Activated T-cell treated with anti-CD3 and anti-CD28 coated beads, Interleukin-2, amount 50 U/mL, for 24 hours (primary cell): ENCODE measurements around the gene SAMSN1.

Experiments used
- DNase-seq: peaks from one replicate; pipeline ENCODE4 v3.0.0-alpha.2; 2020
- H3K27ac Mint-ChIP-seq: 2 replicates; pipeline ENCODE4 v1.8.0; 2020; ENCODE audit warnings: mild to moderate bottlenecking, mixed read lengths
- H3K27me3 Mint-ChIP-seq: 2 replicates; pipeline ENCODE4 v1.8.0; 2020; ENCODE audit warnings: mixed read lengths
- H3K36me3 Mint-ChIP-seq: 2 replicates; pipeline ENCODE4 v1.8.0; 2020; ENCODE audit warnings: low read depth, mixed read lengths
- H3K4me1 Mint-ChIP-seq: 2 replicates; pipeline ENCODE4 v1.8.0; 2020; ENCODE audit warnings: low read depth, mixed read lengths
- H3K4me3 Mint-ChIP-seq: 2 replicates; pipeline ENCODE4 v1.8.0; 2020; ENCODE audit warnings: mild to moderate bottlenecking, moderate library complexity, mixed read lengths
- H3K9me3 Mint-ChIP-seq: 2 replicates; pipeline ENCODE4 v1.8.0; 2020; ENCODE audit warnings: mixed read lengths

The SAMSN1 gene

DNA sequence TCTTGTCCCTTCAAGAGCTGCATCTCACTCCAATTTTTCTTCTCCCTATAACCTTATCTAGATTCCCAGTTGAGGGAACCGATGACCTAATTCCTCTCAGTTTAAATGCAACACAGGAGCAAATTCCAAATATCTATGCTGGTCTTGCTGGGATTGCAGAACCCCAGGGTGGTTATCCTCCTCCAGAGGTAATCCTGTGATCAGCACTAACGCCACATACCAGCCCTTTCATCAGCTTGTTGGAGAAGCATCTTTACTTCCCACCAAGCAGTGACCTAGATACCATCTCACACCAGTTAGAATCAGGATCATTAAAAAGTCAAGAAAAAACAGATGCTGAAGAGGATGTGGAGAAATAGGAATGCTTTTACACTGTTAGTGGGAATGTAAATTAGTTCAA is 52.4 kb downstream of the SAMSN1 start:
- Mint-ChIP-seq H3K27me3 (no peaks in the 10 kb centered on the region), H3K36me3 (peaks cover 89% of the 10 kb centered on the region), H3K4me3 (no peak overlapping the region), H3K27ac (no peak overlapping the region), H3K4me1 (peaks cover 34% of the 10 kb centered on the region), H3K9me3 (peaks cover 7% of the 10 kb centered on the region)
- DNase-seq = no peak

DNA sequence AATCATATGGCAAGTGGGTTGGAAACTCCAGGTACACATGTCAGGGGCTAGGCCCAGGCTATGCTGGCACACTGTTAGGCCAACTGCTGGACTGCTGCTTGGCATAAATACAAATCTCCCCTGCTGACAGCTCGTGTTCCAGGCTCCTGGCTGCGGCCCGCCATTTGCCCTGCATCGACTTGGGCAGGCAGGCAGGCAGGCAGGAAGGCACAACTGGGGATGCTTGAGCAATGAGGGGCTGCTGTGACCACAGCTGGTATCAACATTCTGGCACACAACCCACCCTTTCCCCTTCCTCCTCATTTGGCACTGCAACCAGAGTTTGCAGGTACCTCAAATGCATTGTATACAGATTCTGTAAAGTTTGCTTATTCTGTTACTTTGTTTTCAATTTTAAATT is 53.2 kb downstream of the SAMSN1 start:
- no peak for DNase-seq
- H3K4me3 Mint-ChIP-seq = no peak overlapping the region
- peaks cover 86% of the 10 kb centered on the region for H3K36me3 Mint-ChIP-seq
- no peak overlapping the region for H3K27ac Mint-ChIP-seq
- peaks cover 7% of the 10 kb centered on the region for H3K9me3 Mint-ChIP-seq
- no peaks in the 10 kb centered on the region for H3K27me3 Mint-ChIP-seq
- peaks cover 42% of the 10 kb centered on the region for H3K4me1 Mint-ChIP-seq

DNA sequence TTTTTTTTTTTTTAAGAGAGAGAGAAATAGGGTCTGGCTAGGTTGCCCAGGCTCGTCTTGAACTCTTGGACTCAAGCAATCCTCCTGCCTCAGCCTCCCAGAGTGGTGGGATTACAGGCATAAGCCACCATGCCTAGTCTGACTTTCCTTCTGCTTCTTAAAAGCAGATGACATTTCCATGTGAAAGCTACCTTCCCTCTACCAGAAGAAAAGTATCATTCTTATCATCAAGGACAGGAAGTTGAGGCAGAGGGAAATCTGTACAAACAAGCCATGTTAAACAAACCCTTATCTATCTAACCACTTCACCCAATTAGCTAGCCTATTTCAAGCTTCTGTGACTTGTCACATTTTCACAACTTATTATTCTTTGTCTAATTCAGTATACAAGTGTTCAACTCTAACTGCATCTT is 54.8 kb downstream of the SAMSN1 start:
- Mint-ChIP-seq H3K36me3 (peaks cover 79% of the 10 kb centered on the region), H3K27ac (no peak overlapping the region), H3K27me3 (no peaks in the 10 kb centered on the region), H3K4me1 (peaks cover 55% of the 10 kb centered on the region), H3K9me3 (peaks cover 7% of the 10 kb centered on the region), H3K4me3 (no peak overlapping the region)
- DNase-seq = no peak

DNA sequence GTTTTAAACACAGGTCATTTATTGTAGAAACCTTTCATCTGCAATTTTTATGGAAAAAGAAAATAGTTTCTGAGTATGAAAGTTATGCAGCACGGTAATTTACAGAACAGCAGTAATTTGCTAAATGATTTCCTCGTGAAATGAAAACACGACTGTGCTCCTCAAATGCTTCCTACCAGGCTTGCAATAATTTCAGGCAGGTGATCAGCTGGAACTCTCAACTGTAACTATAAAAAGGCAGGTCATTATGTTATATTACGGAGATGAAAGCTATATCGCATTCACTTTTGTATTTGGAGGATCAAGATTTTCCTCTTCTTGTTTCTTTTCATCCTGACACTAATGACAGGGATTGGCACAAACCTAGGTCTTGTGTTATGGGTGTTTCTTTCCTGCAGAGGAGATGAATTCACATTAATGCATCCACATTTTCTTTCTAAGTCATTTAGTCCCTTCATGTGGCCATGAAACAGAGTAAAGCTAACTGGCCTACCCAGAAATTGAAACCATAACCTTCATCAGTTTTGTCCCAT is 57.4 kb downstream of the SAMSN1 start:
- H3K4me1 Mint-ChIP-seq = peaks cover 70% of the 10 kb centered on the region
- H3K36me3 Mint-ChIP-seq = peaks cover 77% of the 10 kb centered on the region
- no peaks in the 10 kb centered on the region for H3K27me3 Mint-ChIP-seq
- H3K4me3 Mint-ChIP-seq = no peak overlapping the region
- peaks cover 5% of the 10 kb centered on the region for H3K9me3 Mint-ChIP-seq
- peak overlapping the region; percentile 95 for H3K27ac Mint-ChIP-seq
- DNase-seq = no peak

DNA sequence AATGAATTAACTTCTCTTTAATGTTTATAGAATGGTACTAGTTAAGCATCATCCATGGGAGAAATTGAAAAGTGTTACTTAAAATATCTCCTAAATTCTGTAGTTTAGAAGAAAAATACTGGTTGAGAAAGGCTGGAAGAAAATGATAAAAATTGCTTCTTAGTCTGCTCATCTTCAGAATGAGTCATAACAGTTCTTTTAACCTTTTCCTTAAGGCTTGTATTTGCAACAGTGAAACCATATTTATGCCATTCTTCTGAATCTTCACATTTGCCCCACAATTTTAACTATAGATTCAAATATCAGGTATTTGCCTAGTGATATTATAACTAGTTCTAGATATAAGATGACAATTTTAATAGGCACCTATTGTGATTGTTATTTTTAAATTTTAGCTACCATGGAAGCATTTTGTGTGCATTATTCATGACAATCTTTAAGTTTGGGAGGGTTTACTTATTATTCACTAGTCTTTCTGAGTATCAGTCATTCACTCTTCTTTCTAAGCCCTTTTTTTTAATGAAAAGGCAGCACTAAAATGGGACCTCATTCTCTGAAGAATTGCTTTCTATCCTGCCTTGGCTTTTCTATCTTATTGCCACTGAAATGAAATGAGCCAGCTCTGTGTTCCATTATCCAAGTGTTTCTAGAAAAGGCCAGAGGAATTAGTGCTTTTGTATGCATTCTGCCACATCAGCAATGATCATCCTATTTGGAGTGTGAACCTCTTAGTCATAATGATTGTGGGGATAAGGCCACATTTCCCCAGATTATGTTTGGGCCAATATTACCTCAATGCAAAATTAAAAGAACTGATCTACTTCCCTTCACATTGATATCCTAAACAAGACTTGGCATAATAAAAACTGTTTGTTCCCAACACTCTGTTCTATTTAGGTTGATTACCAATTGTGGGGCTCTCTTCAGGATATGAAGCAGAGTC is 58.4 kb downstream of the SAMSN1 start:
- peaks cover 11% of the 10 kb centered on the region for H3K9me3 Mint-ChIP-seq
- DNase-seq = no peak
- H3K27ac Mint-ChIP-seq = peak overlapping the region; percentile 95
- H3K4me3 Mint-ChIP-seq = peak overlapping the region; percentile 27
- peaks cover 74% of the 10 kb centered on the region for H3K4me1 Mint-ChIP-seq
- no peaks in the 10 kb centered on the region for H3K27me3 Mint-ChIP-seq
- peaks cover 76% of the 10 kb centered on the region for H3K36me3 Mint-ChIP-seq

GRCh38 chr21:14486869-14487268 is 59.2 kb downstream of the SAMSN1 start:
- Mint-ChIP-seq H3K4me3 (no peak overlapping the region), H3K36me3 (peaks cover 70% of the 10 kb centered on the region), H3K27me3 (no peaks in the 10 kb centered on the region), H3K27ac (peak overlapping the region; percentile 73), H3K9me3 (peaks cover 11% of the 10 kb centered on the region), H3K4me1 (peaks cover 81% of the 10 kb centered on the region)
- DNase-seq = no peak

- Mint-ChIP-seq H3K4me3 (no peak overlapping the region), H3K27me3 (no peaks in the 10 kb centered on the region), H3K36me3 (peaks cover 50% of the 10 kb centered on the region), H3K4me1 (peaks cover 87% of the 10 kb centered on the region), H3K9me3 (peaks cover 11% of the 10 kb centered on the region), H3K27ac (peak overlapping the region; percentile 58)
- DNase-seq = no peak
Measured at GRCh38 chr21:14484188-14485009, 61.7 kb downstream of the SAMSN1 start.

DNA sequence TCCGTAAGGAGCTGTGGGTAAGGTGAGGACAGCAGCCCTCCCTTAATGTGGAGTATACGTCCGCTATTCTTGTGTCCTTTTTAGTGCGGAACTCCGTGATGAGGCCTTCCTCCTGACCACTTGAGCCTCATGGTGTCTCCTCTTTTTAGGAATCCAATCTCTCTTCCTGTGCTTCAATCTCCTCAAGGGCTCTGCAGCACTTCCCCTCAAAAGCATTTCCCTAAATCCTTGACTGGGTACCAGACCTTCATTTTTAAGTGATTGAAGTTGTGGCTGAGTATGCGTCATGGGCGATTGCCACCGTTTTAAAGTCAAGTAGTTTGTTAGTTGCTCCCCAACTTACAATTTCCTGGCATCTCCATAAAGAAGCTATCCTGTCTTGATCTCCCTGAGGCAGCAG is 62.8 kb downstream of the SAMSN1 start:
- no peaks in the 10 kb centered on the region for H3K27me3 Mint-ChIP-seq
- peak overlapping the region; percentile 96 for H3K27ac Mint-ChIP-seq
- H3K4me1 Mint-ChIP-seq = peaks cover 83% of the 10 kb centered on the region
- DNase-seq = no peak
- peaks cover 42% of the 10 kb centered on the region for H3K36me3 Mint-ChIP-seq
- H3K9me3 Mint-ChIP-seq = peaks cover 11% of the 10 kb centered on the region
- no peak overlapping the region for H3K4me3 Mint-ChIP-seq

DNA sequence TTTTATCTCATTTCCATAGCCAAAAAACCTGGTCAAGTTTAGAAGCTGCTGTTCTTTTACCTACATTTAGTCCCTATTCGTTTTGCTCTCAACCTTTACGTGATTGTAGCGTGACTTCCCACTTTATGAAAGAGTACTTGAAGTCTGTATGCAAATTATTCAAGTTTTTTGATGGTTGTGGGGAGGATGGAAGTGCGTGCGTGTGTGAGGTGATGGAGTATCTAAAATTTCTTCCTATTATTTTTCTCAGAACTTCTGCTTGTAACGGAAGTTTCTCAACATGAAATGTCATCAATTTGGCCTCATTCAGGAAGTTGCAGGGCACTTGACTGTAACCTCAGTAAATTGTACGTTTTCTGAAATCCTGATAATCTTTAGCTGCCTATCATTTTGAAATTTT is 64.0 kb downstream of the SAMSN1 start:
- Mint-ChIP-seq H3K9me3 (peaks cover 11% of the 10 kb centered on the region), H3K4me3 (peak overlapping the region; percentile 35), H3K4me1 (peaks cover 75% of the 10 kb centered on the region), H3K27me3 (no peaks in the 10 kb centered on the region), H3K36me3 (peaks cover 37% of the 10 kb centered on the region), H3K27ac (peak overlapping the region; percentile 96)
- no peak for DNase-seq

DNA sequence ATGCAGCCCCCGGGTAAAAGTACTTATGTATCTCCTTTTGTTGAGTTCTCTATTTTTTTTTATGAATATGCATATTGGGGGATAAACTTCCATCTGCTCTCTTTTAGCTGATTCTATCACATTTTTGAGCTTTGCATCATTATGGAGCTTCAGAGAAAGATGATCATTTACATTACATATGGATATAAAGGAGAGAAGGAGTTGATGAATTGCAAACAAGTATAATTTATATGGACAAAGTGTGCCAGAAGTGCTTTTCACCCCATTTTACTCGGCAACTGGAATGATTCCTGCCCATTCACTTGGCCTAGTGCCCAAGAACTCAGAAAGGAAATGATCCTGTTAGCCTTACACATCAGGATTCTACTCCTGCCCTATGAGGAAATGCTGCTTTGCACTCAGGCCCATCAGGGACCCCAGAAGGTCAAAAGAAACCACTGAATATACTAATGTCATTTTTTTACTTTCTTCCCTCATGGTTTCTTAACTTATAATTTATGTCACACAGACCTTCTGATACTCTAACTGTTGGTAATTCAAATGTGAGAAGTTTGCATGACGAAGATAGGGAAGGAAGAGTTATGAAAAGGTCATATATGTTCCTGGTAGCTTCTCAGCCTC is 65.6 kb downstream of the SAMSN1 start:
- peak overlapping the region; percentile 79 for H3K27ac Mint-ChIP-seq
- H3K27me3 Mint-ChIP-seq = no peaks in the 10 kb centered on the region
- no peak overlapping the region for H3K4me3 Mint-ChIP-seq
- peaks cover 26% of the 10 kb centered on the region for H3K36me3 Mint-ChIP-seq
- peaks cover 11% of the 10 kb centered on the region for H3K9me3 Mint-ChIP-seq
- no peak for DNase-seq
- H3K4me1 Mint-ChIP-seq = peaks cover 63% of the 10 kb centered on the region

DNA sequence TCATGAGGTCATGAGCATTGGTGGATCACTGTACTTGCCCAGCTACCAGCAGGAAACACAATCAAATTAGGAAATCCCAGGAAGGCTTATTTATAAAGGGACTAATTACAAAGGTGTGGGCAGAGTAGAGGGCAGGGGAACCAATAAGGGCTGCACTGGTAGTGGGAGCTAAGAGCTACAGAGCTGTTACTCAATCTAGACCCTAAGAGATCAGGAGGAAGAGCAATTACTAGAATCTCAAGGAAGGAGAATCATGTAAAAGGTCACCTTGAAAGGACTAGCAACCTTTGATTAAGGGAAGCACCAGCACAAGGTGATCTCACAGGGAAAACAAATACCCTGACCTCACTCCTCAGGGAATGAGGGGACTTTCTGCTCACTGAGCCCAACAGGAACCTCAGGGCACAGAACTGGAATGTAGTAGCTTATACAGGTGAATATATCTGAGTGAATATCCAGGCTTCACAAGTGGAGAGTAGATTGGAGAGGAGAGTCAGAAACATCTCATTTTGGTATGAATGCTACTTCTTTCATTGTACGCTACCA is 66.8 kb downstream of the SAMSN1 start:
- no peak overlapping the region for H3K4me3 Mint-ChIP-seq
- H3K27me3 Mint-ChIP-seq = no peaks in the 10 kb centered on the region
- peaks cover 14% of the 10 kb centered on the region for H3K36me3 Mint-ChIP-seq
- peaks cover 52% of the 10 kb centered on the region for H3K4me1 Mint-ChIP-seq
- peaks cover 6% of the 10 kb centered on the region for H3K9me3 Mint-ChIP-seq
- H3K27ac Mint-ChIP-seq = peak overlapping the region; percentile 42
- no peak for DNase-seq

GRCh38 chr21:14477841-14478240 is 68.3 kb downstream of the SAMSN1 start:
- DNase-seq = no peak
- Mint-ChIP-seq H3K4me3 (no peak overlapping the region), H3K4me1 (peaks cover 38% of the 10 kb centered on the region), H3K9me3 (no peaks in the 10 kb centered on the region), H3K36me3 (no peaks in the 10 kb centered on the region), H3K27ac (no peak overlapping the region), H3K27me3 (no peaks in the 10 kb centered on the region)

GRCh38 chr21:14477133-14477532 is 69.0 kb downstream of the SAMSN1 start:
- Mint-ChIP-seq H3K9me3 (no peaks in the 10 kb centered on the region), H3K27ac (no peak overlapping the region), H3K27me3 (no peaks in the 10 kb centered on the region), H3K4me3 (no peak overlapping the region), H3K36me3 (no peaks in the 10 kb centered on the region), H3K4me1 (peaks cover 31% of the 10 kb centered on the region)
- DNase-seq = no peak

DNA sequence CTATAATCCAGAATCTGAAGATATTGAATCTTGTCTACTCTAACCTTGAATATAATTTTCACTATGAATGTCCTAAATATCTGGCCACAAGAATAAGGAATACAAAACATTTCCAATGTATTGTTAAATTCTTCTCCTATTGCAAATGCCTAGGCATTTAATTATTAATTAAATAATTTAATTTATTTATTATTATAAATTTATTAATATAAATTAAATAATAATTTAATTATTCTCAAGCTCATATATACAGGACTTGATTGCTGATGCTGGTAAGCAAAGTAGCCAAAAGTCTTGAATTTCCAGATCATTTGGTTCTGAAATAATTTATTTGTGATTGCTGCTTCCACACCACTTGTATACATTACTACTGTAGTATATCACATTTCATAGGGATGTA is 71.1 kb downstream of the SAMSN1 start:
- Mint-ChIP-seq H3K27me3 (no peaks in the 10 kb centered on the region), H3K27ac (no peak overlapping the region)

More for the DNA sequence above, 71.1 kb downstream of the SAMSN1 start:
- H3K4me3 Mint-ChIP-seq = no peak overlapping the region
- no peak for DNase-seq
- no peaks in the 10 kb centered on the region for H3K9me3 Mint-ChIP-seq
- H3K36me3 Mint-ChIP-seq = no peaks in the 10 kb centered on the region
- H3K4me1 Mint-ChIP-seq = peaks cover 12% of the 10 kb centered on the region
